Measurements from ENCODE around the gene H19.

The H19 gene

DNA sequence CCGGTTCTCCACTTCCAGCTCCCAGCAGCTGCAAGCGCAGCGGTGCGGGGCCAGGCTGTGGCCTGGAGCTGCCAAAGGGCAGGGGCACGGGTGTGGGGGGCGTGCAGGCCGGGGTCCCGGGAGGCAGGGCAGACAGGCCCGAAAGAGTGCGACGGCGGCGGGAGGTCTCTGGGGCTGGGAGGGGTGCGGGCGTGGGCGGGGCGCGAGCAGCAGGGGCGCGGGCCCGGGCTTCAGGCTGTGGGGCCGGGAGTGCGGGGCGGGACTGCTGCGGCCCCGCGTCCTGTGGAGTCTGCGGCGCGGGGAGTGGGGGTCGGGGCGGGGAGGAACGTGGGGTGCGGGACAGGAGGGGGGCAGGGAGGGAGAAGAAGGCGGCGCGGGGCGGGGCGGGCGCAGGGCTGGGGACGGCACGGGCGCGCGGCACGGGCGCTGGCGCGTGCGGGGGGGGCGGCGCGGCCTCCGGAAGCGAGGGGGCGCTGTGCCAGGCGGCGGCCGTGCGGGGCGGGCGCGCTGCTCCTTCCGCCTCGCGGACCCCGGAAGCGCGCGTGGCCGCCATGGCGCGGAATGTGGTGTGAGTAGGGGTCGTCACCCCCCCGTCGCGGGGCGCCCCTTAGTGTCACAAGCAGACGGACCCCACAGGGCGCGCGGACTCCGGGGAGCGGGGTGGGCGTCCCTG, 50.7 kb downstream of the H19 start, which contains the start of gene MRPL23:
Gene MRPL23, plus strand, starts transcription at position 521 of the 673 bp plus-strand sequence. Its CDS starts 31 bp downstream, at position 552.
- DNase-seq: no peak
